ENCODE data around the gene TREM2. TPM values are rescaled to one million over a fixed set of nuclear protein-coding genes. Genes with fewer than 3 reads are reported as not detected.

The TREM2 gene
- total and polyA plus RNA-seq, 2 donors (not counting 1 experiment from before 2014, with no cell fraction given) = 0.17 TPM; not detected in 1

GRCh38 chr6:41160933-41161332 lies 2.0 kb downstream of the TREM2 start:
- Histone ChIP-seq H3K27ac (ENCODE audit: insufficient read depth, low read length) (no peak overlapping the region), H3K36me3 (ENCODE audit: control insufficient read depth, insufficient read depth, low read length) (no peaks in the 10 kb centered on the region), H3K79me2 (ENCODE audit: control insufficient read depth, insufficient read depth, low read length) (no peaks in the 10 kb centered on the region), H3K4me2 (ENCODE audit: extremely low read depth, insufficient read depth, low read length) (no peak overlapping the region), H3K9ac (ENCODE audit: insufficient read depth, low read length) (no peak overlapping the region), H2AFZ (ENCODE audit: low read length) (no peak overlapping the region), H3K27me3 (ENCODE audit: control insufficient read depth, insufficient read depth, low read length) (no peaks in the 10 kb centered on the region), H3K4me1 (ENCODE audit: control insufficient read depth, extremely low read depth, insufficient read depth, low read length) (no peaks in the 10 kb centered on the region), H3K4me3 (replicated peaks in 1 of 4; ENCODE audit: control extremely low read depth in 1 of 4, insufficient read depth in 1 of 4, low read depth in 3 of 4, low read length in 4 of 4) (no peak overlapping the region), H3K9me3 (ENCODE audit: control insufficient read depth, insufficient read depth, low read depth, low read length) (no peaks in the 10 kb centered on the region), H4K20me1 (ENCODE audit: control insufficient read depth, extremely low read depth, insufficient read depth, low read length) (no peaks in the 10 kb centered on the region)
- DNase-seq (ENCODE audit: low read depth in 2 of 2) = no peak
- TF ChIP-seq EZH2 (IDR thresholded peaks at IDR 0.05; ENCODE audit: low read length, missing control alignments) = no peak
- TF ChIP-seq, protein P1, sequence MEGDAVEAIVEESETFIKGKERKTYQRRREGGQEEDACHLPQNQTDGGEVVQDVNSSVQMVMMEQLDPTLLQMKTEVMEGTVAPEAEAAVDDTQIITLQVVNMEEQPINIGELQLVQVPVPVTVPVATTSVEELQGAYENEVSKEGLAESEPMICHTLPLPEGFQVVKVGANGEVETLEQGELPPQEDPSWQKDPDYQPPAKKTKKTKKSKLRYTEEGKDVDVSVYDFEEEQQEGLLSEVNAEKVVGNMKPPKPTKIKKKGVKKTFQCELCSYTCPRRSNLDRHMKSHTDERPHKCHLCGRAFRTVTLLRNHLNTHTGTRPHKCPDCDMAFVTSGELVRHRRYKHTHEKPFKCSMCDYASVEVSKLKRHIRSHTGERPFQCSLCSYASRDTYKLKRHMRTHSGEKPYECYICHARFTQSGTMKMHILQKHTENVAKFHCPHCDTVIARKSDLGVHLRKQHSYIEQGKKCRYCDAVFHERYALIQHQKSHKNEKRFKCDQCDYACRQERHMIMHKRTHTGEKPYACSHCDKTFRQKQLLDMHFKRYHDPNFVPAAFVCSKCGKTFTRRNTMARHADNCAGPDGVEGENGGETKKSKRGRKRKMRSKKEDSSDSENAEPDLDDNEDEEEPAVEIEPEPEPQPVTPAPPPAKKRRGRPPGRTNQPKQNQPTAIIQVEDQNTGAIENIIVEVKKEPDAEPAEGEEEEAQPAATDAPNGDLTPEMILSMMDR (conservative IDR thresholded peaks at IDR 0.05 in 1 of 2, IDR thresholded peaks at IDR 0.05 in 1 of 2; ENCODE audit: low read depth in 1 of 2, low read length in 2 of 2) = no peak

DNA sequence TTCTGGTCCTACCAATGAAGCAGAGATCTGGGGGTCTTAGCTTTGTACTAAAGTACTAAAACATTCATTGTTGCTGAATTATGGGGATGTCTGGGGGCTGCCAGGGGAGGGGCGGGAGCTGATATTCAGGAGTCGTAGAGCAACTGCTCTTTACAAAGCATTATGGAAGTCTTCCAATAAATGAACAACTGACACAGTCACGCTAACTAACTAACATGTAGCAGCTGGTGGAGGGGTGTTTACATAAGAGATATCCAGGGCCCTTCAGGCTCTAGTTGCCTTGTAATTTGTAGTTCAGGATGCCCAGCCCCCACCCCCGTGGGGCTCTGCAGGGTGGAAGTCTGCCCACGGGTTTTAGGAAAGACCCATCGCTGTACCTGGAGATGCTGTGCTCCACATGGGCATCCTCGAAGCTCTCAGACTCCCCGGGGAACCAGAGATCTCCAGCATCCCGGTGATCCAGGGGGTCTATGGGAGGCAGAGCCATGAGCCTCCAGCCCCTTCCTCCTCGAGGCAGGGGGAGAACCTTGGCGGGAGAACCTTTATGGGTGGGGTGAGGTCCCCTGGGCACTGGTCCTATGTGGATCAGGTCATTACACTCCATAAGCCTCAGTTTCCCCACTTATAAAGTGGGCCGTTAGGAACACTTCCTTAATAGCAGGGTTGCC lies 3.4 kb downstream of the TREM2 start:
- Histone ChIP-seq H3K9ac (ENCODE audit: insufficient read depth, low read length) (no peak overlapping the region), H3K4me2 (ENCODE audit: extremely low read depth, insufficient read depth, low read length) (no peak overlapping the region), H3K9me3 (ENCODE audit: control insufficient read depth, insufficient read depth, low read depth, low read length) (no peaks in the 10 kb centered on the region)

DNA sequence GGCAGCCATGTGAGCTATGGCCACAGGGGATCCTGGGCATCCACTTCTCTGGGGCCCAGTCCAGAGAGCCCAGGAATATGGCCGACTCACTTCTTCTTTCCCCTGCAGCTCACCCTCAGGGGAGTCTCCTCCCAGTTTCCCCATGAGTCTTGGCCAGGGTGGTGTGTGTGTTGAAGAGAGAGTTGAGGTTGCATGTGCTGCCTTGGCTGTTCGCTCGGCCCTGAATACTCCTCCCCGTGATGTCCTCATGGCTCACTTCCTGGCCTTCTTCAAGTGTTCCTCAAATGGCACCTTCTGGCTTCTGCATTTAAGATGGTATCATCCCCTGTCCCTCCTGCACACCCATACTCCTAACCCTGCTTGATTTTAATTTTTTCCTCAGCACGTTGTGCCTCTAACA lies 5.6 kb downstream of the TREM2 start:
- TF ChIP-seq EZH2 (IDR thresholded peaks at IDR 0.05; ENCODE audit: low read length, missing control alignments) = no peak
- TF ChIP-seq, protein P1 (conservative IDR thresholded peaks at IDR 0.05 in 1 of 2, IDR thresholded peaks at IDR 0.05 in 1 of 2; ENCODE audit: low read depth in 1 of 2, low read length in 2 of 2) = no peak
- no peaks in the 10 kb centered on the region for H3K79me2 ChIP-seq (ENCODE audit: control insufficient read depth, insufficient read depth, low read length)
- H2AFZ ChIP-seq (ENCODE audit: low read length) = no peak overlapping the region
- H3K4me2 ChIP-seq (ENCODE audit: extremely low read depth, insufficient read depth, low read length) = no peak overlapping the region
- no peak for DNase-seq (ENCODE audit: low read depth in 2 of 2)
- H3K27me3 ChIP-seq (ENCODE audit: control insufficient read depth, insufficient read depth, low read length) = no peaks in the 10 kb centered on the region
- no peak overlapping the region for H3K9ac ChIP-seq (ENCODE audit: insufficient read depth, low read length)
- H3K36me3 ChIP-seq (ENCODE audit: control insufficient read depth, insufficient read depth, low read length) = no peaks in the 10 kb centered on the region
- no peak overlapping the region for H3K4me3 ChIP-seq (replicated peaks in 1 of 4; ENCODE audit: control extremely low read depth in 1 of 4, insufficient read depth in 1 of 4, low read depth in 3 of 4, low read length in 4 of 4)
- H4K20me1 ChIP-seq (ENCODE audit: control insufficient read depth, extremely low read depth, insufficient read depth, low read length) = no peaks in the 10 kb centered on the region
- H3K9me3 ChIP-seq (ENCODE audit: control insufficient read depth, insufficient read depth, low read depth, low read length) = no peaks in the 10 kb centered on the region
- H3K27ac ChIP-seq (ENCODE audit: insufficient read depth, low read length) = no peak overlapping the region
- H3K4me1 ChIP-seq (ENCODE audit: control insufficient read depth, extremely low read depth, insufficient read depth, low read length) = no peaks in the 10 kb centered on the region

More for the DNA sequence above, 3.4 kb downstream of the TREM2 start:
- H3K27ac ChIP-seq (ENCODE audit: insufficient read depth, low read length) = no peak overlapping the region
- H3K36me3 ChIP-seq (ENCODE audit: control insufficient read depth, insufficient read depth, low read length) = no peaks in the 10 kb centered on the region
- peak in 1 of 2 donors; percentile 31 for DNase-seq (ENCODE audit: low read depth in 2 of 2)
- no peak for TF ChIP-seq EZH2 (IDR thresholded peaks at IDR 0.05; ENCODE audit: low read length, missing control alignments)
- TF ChIP-seq, protein P1 (conservative IDR thresholded peaks at IDR 0.05 in 1 of 2, IDR thresholded peaks at IDR 0.05 in 1 of 2; ENCODE audit: low read depth in 1 of 2, low read length in 2 of 2) = no peak
- no peak overlapping the region for H2AFZ ChIP-seq (ENCODE audit: low read length)
- H4K20me1 ChIP-seq (ENCODE audit: control insufficient read depth, extremely low read depth, insufficient read depth, low read length) = no peaks in the 10 kb centered on the region
- no peak overlapping the region for H3K4me3 ChIP-seq (replicated peaks in 1 of 4; ENCODE audit: control extremely low read depth in 1 of 4, insufficient read depth in 1 of 4, low read depth in 3 of 4, low read length in 4 of 4)
- no peaks in the 10 kb centered on the region for H3K4me1 ChIP-seq (ENCODE audit: control insufficient read depth, extremely low read depth, insufficient read depth, low read length)
- H3K79me2 ChIP-seq (ENCODE audit: control insufficient read depth, insufficient read depth, low read length) = no peaks in the 10 kb centered on the region
- no peaks in the 10 kb centered on the region for H3K27me3 ChIP-seq (ENCODE audit: control insufficient read depth, insufficient read depth, low read length)
